IMR-90 (cell line): Measurements from ENCODE around the gene USB1. TPM values are rescaled to one million over a fixed set of nuclear protein-coding genes. Genes with fewer than 3 reads are reported as not detected.
A peak's percentile ranks its signal among the peaks of the same experiment; 100 is the strongest.

ENCODE experiments used
- ATAC-seq: fragments of 200-7000 bp; cut with Tn5 transposase; 2 replicates; pipeline ENCODE4 v1.9.1; 2020; ENCODE audit warnings: low read depth, mild to moderate bottlenecking, moderate library complexity
- BruUV-seq: library from RNA; stranded (reverse); fragments of 400-500 nt; replicated peaks from 2 replicates; lab custom pipeline; 2021; lab: Mats Ljungman, UMichigan
- CTCF ChIA-PET: fragments of 300-600 bp; formaldehyde crosslinking; extraction: SDS; loops from one replicate; lab custom pipeline; 2021; ENCODE audit warnings: antibody characterized with exemption; lab: Yijun Ruan, JAX
- POLR2A ChIA-PET: fragments of 300-600 bp; sonication (Branson Sonifier 250); formaldehyde crosslinking; loops from one replicate; lab custom pipeline; 2022; ENCODE audit warnings: antibody characterized with exemption; ENCODE audit not compliant: unreplicated experiment; lab: Charles Lee
- DNase-seq: peaks from one replicate; pipeline ENCODE4 v3.0.0; 2013
- H2AFZ ChIP-seq: replicated peaks from 2 replicates; pipeline ENCODE3; 2013; ENCODE audit warnings: low read length, mild to moderate bottlenecking; ENCODE audit not compliant: poor library complexity
- H2AK5ac ChIP-seq: 2 replicates; pipeline ENCODE4 v1.6.1; 2013; ENCODE audit warnings: low read depth, low read length, inconsistent platforms
- H2AK9ac ChIP-seq: replicated peaks from 2 replicates; pipeline ENCODE3; 2013; ENCODE audit warnings: mild to moderate bottlenecking, low read depth, low read length, moderate library complexity; ENCODE audit not compliant: poor library complexity
- H2BK120ac ChIP-seq: 2 replicates; pipeline ENCODE4 v1.6.1; 2013; ENCODE audit warnings: low read depth, low read length, inconsistent platforms
- H2BK15ac ChIP-seq: 3 replicates; pipeline ENCODE4 v1.6.1; 2013; ENCODE audit warnings: low read depth, low read length, inconsistent platforms
- H2BK20ac ChIP-seq: 2 replicates; pipeline ENCODE4 v1.6.1; 2013; ENCODE audit warnings: low read depth, mild to moderate bottlenecking, inconsistent platforms, low read length, moderate library complexity
- H2BK5ac ChIP-seq: 2 replicates; pipeline ENCODE4 v1.6.1; 2013; ENCODE audit warnings: mild to moderate bottlenecking, low read depth, low read length, inconsistent platforms; ENCODE audit not compliant: poor library complexity, severe bottlenecking
- H3K14ac ChIP-seq: replicated peaks from 2 replicates; pipeline ENCODE4 v1.6.1; 2013; ENCODE audit warnings: low read depth, low read length, inconsistent platforms
- H3K18ac ChIP-seq: 2 replicates; pipeline ENCODE4 v1.6.1; 2013; ENCODE audit warnings: low read depth, low read length, control low read depth
- H3K23ac ChIP-seq: 2 replicates; pipeline ENCODE4 v1.6.1; 2013; ENCODE audit warnings: low read depth, low read length, inconsistent platforms
- H3K27ac ChIP-seq: 2 replicates; pipeline ENCODE4 v1.5.1; 2013; ENCODE audit warnings: mild to moderate bottlenecking, control low read depth, low read length; ENCODE audit not compliant: insufficient read depth
- H3K27me3 ChIP-seq: 2 replicates; pipeline ENCODE4 v1.6.1; 2013; ENCODE audit warnings: low read length; ENCODE audit not compliant: control insufficient read depth, insufficient read depth
- H3K36me3 ChIP-seq: 2 replicates; pipeline ENCODE4 v1.6.1; 2013; ENCODE audit warnings: low read length, mixed read lengths; ENCODE audit not compliant: control insufficient read depth, insufficient read depth
- H3K4ac ChIP-seq: 2 replicates; pipeline ENCODE4 v1.6.1; 2013; ENCODE audit warnings: low read depth, low read length, inconsistent platforms
- H3K4me1 ChIP-seq: 2 replicates; pipeline ENCODE4 v1.6.1; 2013; ENCODE audit warnings: low read length, mixed read lengths; ENCODE audit not compliant: control insufficient read depth, insufficient read depth
- H3K4me2 ChIP-seq: 2 replicates; pipeline ENCODE4 v1.6.1; 2013; ENCODE audit warnings: low read depth, mild to moderate bottlenecking, control low read depth, low read length, moderate library complexity
- H3K4me3 ChIP-seq: 2 replicates; pipeline ENCODE4 v1.5.1; 2013; ENCODE audit warnings: low read depth, mild to moderate bottlenecking, control low read depth, low read length, moderate library complexity; ENCODE audit not compliant: insufficient read depth
- H3K56ac ChIP-seq: 2 replicates; pipeline ENCODE4 v1.6.1; 2013; ENCODE audit warnings: low read length, inconsistent platforms; ENCODE audit not compliant: insufficient read depth; ENCODE audit errors: extremely low read depth
- H3K79me1 ChIP-seq, 2 experiments: 2 replicates each; pipeline ENCODE4 v1.6.1; 2013; ENCODE audit warnings: low read length in 2 of 2, inconsistent platforms in 1 of 2, low read depth in 1 of 2
- H3K9ac ChIP-seq: 2 replicates; pipeline ENCODE4 v1.6.1; 2013; ENCODE audit warnings: low read depth, low read length, control low read depth
- H3K9me1 ChIP-seq: 2 replicates; pipeline ENCODE4 v1.6.1; 2013; ENCODE audit warnings: low read length, inconsistent platforms; ENCODE audit not compliant: insufficient read depth
- H3K9me3 ChIP-seq: 2 replicates; pipeline ENCODE4 v1.6.1; 2013; ENCODE audit warnings: low read length; ENCODE audit not compliant: control insufficient read depth, insufficient read depth
- H4K20me1 ChIP-seq: 2 replicates; pipeline ENCODE4 v1.6.1; 2013; ENCODE audit warnings: low read length, inconsistent platforms; ENCODE audit not compliant: insufficient read depth
- H4K5ac ChIP-seq: 2 replicates; pipeline ENCODE4 v1.6.1; 2013; ENCODE audit warnings: mild to moderate bottlenecking, low read depth, low read length, control low read depth
- H4K8ac ChIP-seq, 2 experiments: 2 replicates each; pipeline ENCODE4 v1.6.1; 2013; ENCODE audit warnings: low read depth in 2 of 2, low read length in 2 of 2, control low read depth in 1 of 2, inconsistent platforms in 1 of 2
- H4K91ac ChIP-seq: 2 replicates; pipeline ENCODE4 v1.6.1; 2013; ENCODE audit warnings: low read depth, low read length, inconsistent platforms; ENCODE audit not compliant: insufficient read depth
- BHLHE40 ChIP-seq: fragments of 150-350 bp; IDR thresholded peaks from 2 replicates; pipeline ENCODE4 v1.6.1; 2016; ENCODE audit warnings: mild to moderate bottlenecking, low read depth, low read length
- CHD1 ChIP-seq: IDR thresholded peaks from 2 replicates; pipeline ENCODE4 v1.6.1; 2012; ENCODE audit warnings: low read depth, low read length, improper control_type of control experiment
- CTCF ChIP-seq: conservative IDR thresholded peaks from 2 replicates; pipeline ENCODE4 v1.5.1; 2012; ENCODE audit warnings: mild to moderate bottlenecking, low read depth, low read length, improper control_type of control experiment
- ELK1 ChIP-seq: fragments of 150-350 bp; IDR thresholded peaks from 2 replicates; pipeline ENCODE4 v1.6.1; 2016; ENCODE audit warnings: low read depth, mild to moderate bottlenecking, low read length, moderate library complexity, borderline replicate concordance
- FOS ChIP-seq: fragments of 150-350 bp; IDR thresholded peaks from 2 replicates; pipeline ENCODE4 v1.6.1; 2016; ENCODE audit warnings: low read depth, low read length
- MAFK ChIP-seq: IDR thresholded peaks from 2 replicates; pipeline ENCODE4 v1.6.1; 2012; ENCODE audit warnings: low read depth, low read length, improper control_type of control experiment
- MAZ ChIP-seq: IDR thresholded peaks from 2 replicates; pipeline ENCODE4 v1.6.1; 2012; ENCODE audit warnings: low read depth, mild to moderate bottlenecking, low read length, improper control_type of control experiment, moderate library complexity, borderline replicate concordance
- MXI1 ChIP-seq: IDR thresholded peaks from 2 replicates; pipeline ENCODE4 v1.6.1; 2012; ENCODE audit warnings: low read depth, mild to moderate bottlenecking, low read length, moderate library complexity, borderline replicate concordance
- NFE2L2 ChIP-seq: fragments of 150-350 bp; IDR thresholded peaks from 2 replicates; pipeline ENCODE4 v1.6.1; 2016; ENCODE audit warnings: low read depth, mild to moderate bottlenecking, low read length
- POLR2A ChIP-seq: IDR thresholded peaks from 2 replicates; pipeline ENCODE4 v1.6.1; 2012; ENCODE audit warnings: mild to moderate bottlenecking, low read depth, low read length
- RAD21 ChIP-seq: IDR thresholded peaks from 2 replicates; pipeline ENCODE4 v1.6.1; 2012; ENCODE audit warnings: low read length, improper control_type of control experiment
- RCOR1 ChIP-seq: IDR thresholded peaks from 2 replicates; pipeline ENCODE4 v1.6.1; 2012; ENCODE audit warnings: mild to moderate bottlenecking, low read length, improper control_type of control experiment; ENCODE audit not compliant: insufficient replicate concordance
- RFX5 ChIP-seq: IDR thresholded peaks from 2 replicates; pipeline ENCODE4 v1.8.0; 2012; ENCODE audit warnings: low read depth, mild to moderate bottlenecking, low read length, moderate library complexity
- SMC3 ChIP-seq: fragments of 150-350 bp; IDR thresholded peaks from 2 replicates; pipeline ENCODE4 v1.6.1; 2016; ENCODE audit warnings: low read depth, mild to moderate bottlenecking, antibody characterized with exemption, low read length, moderate library complexity
- USF2 ChIP-seq: fragments of 150-350 bp; IDR thresholded peaks from 2 replicates; pipeline ENCODE4 v1.6.1; 2017; ENCODE audit warnings: mild to moderate bottlenecking, antibody characterized with exemption, low read length, low read depth
- WGBS, 2 experiments: methylation state at CpG; one replicate each; pipeline versions ENCODE4 v1.1.5 to v1.1.7; 2013; ENCODE audit warnings: missing lambda C conversion rate in 2 of 2; ENCODE audit not compliant: insufficient read length in 1 of 2; ENCODE audit errors: extremely low coverage in 2 of 2; 5-methylcytosine and 5-hydroxymethylcytosine counted together
- dilution Hi-C: fragments of 300-500 bp; cut with HindIII; formaldehyde crosslinking; loops from one replicate; pipeline ENCODE4 v1.14.3; 2018; ENCODE audit warnings: low sequenced_read_pairs; ENCODE audit not compliant: unreplicated experiment
- in situ Hi-C: fragments of 300-500 bp; cut with MboI; formaldehyde crosslinking; loops from 3 replicates; pipeline ENCODE4 v1.14.3; 2019; ENCODE audit warnings: low sequenced_read_pairs, inconsistent platforms, mixed read lengths
- intact Hi-C: fragments of 100-400 bp; cut with micrococcal nuclease; formaldehyde crosslinking; loops from 2 replicates; pipeline ENCODE4 v1.10.0; 2022
- polyA plus RNA-seq, 3 experiments: library from polyadenylated mRNA; depleted of rRNA; stranded (reverse); fragments of >200 nt; gene quantifications; 2 replicates each; pipeline ENCODE4 v1.2.3, GENCODE V29; 2012; ENCODE audit warnings: low replicate concordance in 1 of 3
- total RNA-seq: library from RNA; depleted of rRNA; stranded (reverse); fragments of >200 nt; gene quantifications from 2 replicates; pipeline ENCODE4 v1.2.3, GENCODE V29; 2012

USB1 gene
- total and polyA plus RNA-seq, 2 of the 4 experiments (the other 2 are of a cell fraction), result 45.9 to 94.9 TPM

GRCh38 chr16:58012481-58012880 is 11.3 kb downstream of the USB1 start:
- Histone ChIP-seq H4K5ac (no peak overlapping the region), H3K18ac (no peak overlapping the region), H2BK5ac (no peak overlapping the region), H3K56ac (no peak overlapping the region), H3K79me1 (peaks cover 4 to 22% of the 10 kb centered on the region in 2 experiments), H3K23ac (no peak overlapping the region; the same call in 1 of the 2 replicates), H2AK5ac (peak overlapping the region; percentile 75), H3K4me1 (peaks cover 9% of the 10 kb centered on the region), H3K36me3 (peaks cover 12% of the 10 kb centered on the region), H3K9me3 (no peaks in the 10 kb centered on the region), H2BK20ac (0 out of 2 replicates have a peak overlapping the region, but pooled peaks have one; percentile 12), H2AK9ac (no peak overlapping the region), H3K14ac (0 out of 2 replicates have a peak overlapping the region, but pooled peaks have one; percentile 14), H4K8ac (no peak overlapping the region), H3K4me2 (no peak overlapping the region), H3K27me3 (no peaks in the 10 kb centered on the region), H2BK15ac (no peak overlapping the region), H4K91ac (no peak overlapping the region), H3K4ac (peak overlapping the region; percentile 8), H3K4me3 (no peak overlapping the region), H2AFZ (no peak overlapping the region), H2BK120ac (peak overlapping the region; percentile 1; the same call in 1 of the 2 replicates), H3K27ac (no peak overlapping the region), H3K9ac (no peak overlapping the region), H4K20me1 (peaks cover 9% of the 10 kb centered on the region; the same call in 1 of the 2 replicates), H3K9me1 (peaks cover 26% of the 10 kb centered on the region)
- in situ Hi-C loops (no loop called here), intact Hi-C loops (no loop called here), dilution Hi-C loops (no loop called here)
- DNase-seq (no peak), ATAC-seq (no peak)
- ChIA-PET POLR2A (no interaction called here), CTCF (interaction anchor here (2.1 kb wide), 1 partner anchor 109 kb away, joined by 6 read pairs; no protein-coding TSS in a partner anchor)
- WGBS, 2 experiments, result 80% methylated on average over 2 of the region's 9 CpGs; no CpG with 5 or more reads in 1 of the 2 experiments
- TF ChIP-seq MAFK (no peak), FOS (no peak), POLR2A (no peak), USF2 (no peak), MAZ (no peak), ELK1 (no peak), CTCF (no peak), BHLHE40 (no peak), SMC3 (no peak), MXI1 (no peak), CHD1 (no peak), NFE2L2 (no peak), RFX5 (no peak), RCOR1 (no peak), RAD21 (no peak)
- no TSS peak for BruUV-seq
